ENCODE data around the gene KAZN. TPM values are rescaled to one million over a fixed set of nuclear protein-coding genes. Genes with fewer than 3 reads are reported as not detected.

The KAZN gene
- total RNA-seq, 2 donors from 2014 or later = 3.4 to 12.2 TPM

GRCh38 chr1:14791654-14792053 is 193.2 kb downstream of the KAZN start:
- H3K9me3 ChIP-seq = no peaks in the 10 kb centered on the region
- no peak overlapping the region for H3K4me3 ChIP-seq
- DNase-seq (no peak), ATAC-seq (no peak)
- H3K27ac ChIP-seq = no peak overlapping the region
- no peaks in the 10 kb centered on the region for H3K36me3 ChIP-seq (replicated peaks in 1 of 2; ENCODE audit: insufficient read depth in 1 of 2, low read depth in 2 of 2)
- TF ChIP-seq POLR2A (IDR thresholded peaks at IDR 0.05) (no peak), CTCF (IDR thresholded peaks at IDR 0.05) (no peak)
- 73 to 76% methylated on average over 13 to 14 of the region's 14 CpGs for WGBS, 2 donors
- H3K27me3 ChIP-seq = no peaks in the 10 kb centered on the region
- intact Hi-C loops (cut with DNase I) = no loop called here
- H3K4me1 ChIP-seq = peaks cover 10% of the 10 kb centered on the region

GRCh38 chr1:14794136-14794768 is 195.8 kb downstream of the KAZN start:
- Histone ChIP-seq H3K4me3 (no peak overlapping the region), H3K9me3 (no peaks in the 10 kb centered on the region), H3K27me3 (no peaks in the 10 kb centered on the region), H3K36me3 (replicated peaks in 1 of 2; ENCODE audit: insufficient read depth in 1 of 2, low read depth in 2 of 2) (no peaks in the 10 kb centered on the region), H3K27ac (no peak overlapping the region), H3K4me1 (no peaks in the 10 kb centered on the region)
- no peak for TF ChIP-seq POLR2A (IDR thresholded peaks at IDR 0.05)
- no peak for TF ChIP-seq CTCF (IDR thresholded peaks at IDR 0.05)
- 85 to 93% methylated on average over 3 to 7 of the region's 7 CpGs for WGBS, 2 donors
- DNase-seq = no peak
- intact Hi-C loops (cut with DNase I) = no loop called here
- ATAC-seq = no peak

- DNase-seq (no peak), ATAC-seq (no peak)
- Histone ChIP-seq H3K9me3 (no peaks in the 10 kb centered on the region), H3K36me3 (replicated peaks in 1 of 2; ENCODE audit: insufficient read depth in 1 of 2, low read depth in 2 of 2) (no peaks in the 10 kb centered on the region), H3K27ac (no peak overlapping the region), H3K4me1 (no peaks in the 10 kb centered on the region), H3K27me3 (no peaks in the 10 kb centered on the region), H3K4me3 (no peak overlapping the region)
- no peak for TF ChIP-seq POLR2A (IDR thresholded peaks at IDR 0.05)
- WGBS, 2 donors = 74 to 94% methylated on average over 4 to 5 of the region's 5 CpGs
- intact Hi-C loops (cut with DNase I) = no loop called here
Observed at GRCh38 chr1:14794906-14795305, 196.4 kb downstream of the KAZN start.

GRCh38 chr1:14795589-14795988 is 197.1 kb downstream of the KAZN start:
- 87 to 92% methylated on average over 3 of the region's 3 CpGs for WGBS, 2 donors

GRCh38 chr1:14800014-14800413 is 201.5 kb downstream of the KAZN start:
- TF ChIP-seq CTCF (IDR thresholded peaks at IDR 0.05) = no peak
- TF ChIP-seq POLR2A (IDR thresholded peaks at IDR 0.05) = no peak
- H3K4me3 ChIP-seq = no peak overlapping the region
- H3K9me3 ChIP-seq = no peaks in the 10 kb centered on the region
- intact Hi-C loops (cut with DNase I) = no loop called here
- DNase-seq (no peak), ATAC-seq (no peak)
- H3K27me3 ChIP-seq = no peaks in the 10 kb centered on the region
- no peaks in the 10 kb centered on the region for H3K36me3 ChIP-seq (replicated peaks in 1 of 2; ENCODE audit: insufficient read depth in 1 of 2, low read depth in 2 of 2)
- H3K4me1 ChIP-seq = no peaks in the 10 kb centered on the region
- WGBS, 2 donors = 66 to 73% methylated on average over 5 of the region's 5 CpGs
- no peak overlapping the region for H3K27ac ChIP-seq

More at GRCh38 chr1:14795589-14795988, 197.1 kb downstream of the KAZN start:
- Histone ChIP-seq H3K9me3 (no peaks in the 10 kb centered on the region), H3K36me3 (replicated peaks in 1 of 2; ENCODE audit: insufficient read depth in 1 of 2, low read depth in 2 of 2) (no peaks in the 10 kb centered on the region), H3K27me3 (no peaks in the 10 kb centered on the region), H3K4me1 (no peaks in the 10 kb centered on the region), H3K27ac (no peak overlapping the region), H3K4me3 (no peak overlapping the region)
- no peak for DNase-seq
- no peak for TF ChIP-seq POLR2A (IDR thresholded peaks at IDR 0.05)
- TF ChIP-seq CTCF (IDR thresholded peaks at IDR 0.05) = no peak
- no peak for ATAC-seq
- intact Hi-C loops (cut with DNase I) = no loop called here

Measured in body of pancreas (tissue), 4 donors.